DMS153 (cell line): ENCODE results near the gene REG1A.

Experiments used
- DNase-seq: peaks from one replicate; lab custom pipeline; 2025; lab: John Stamatoyannopoulos, UW

The REG1A gene

GRCh38 chr2:79120194-79120713 is at the start of gene REG1A:
Gene REG1A, plus strand, starts transcription at chr2:79120488. Its CDS starts 374 bp downstream, at chr2:79120862.
- no peak for DNase-seq

- no peak for DNase-seq
Measured at GRCh38 chr2:79071078-79071477, 49.2 kb upstream of the REG1A start.

GRCh38 chr2:79082987-79083386 is 37.3 kb upstream of the REG1A start:
- no peak for DNase-seq

- DNase-seq = no peak
Measured at GRCh38 chr2:79083597-79084251, 36.6 kb upstream of the REG1A start.

GRCh38 chr2:79084495-79085135 is 35.7 kb upstream of the REG1A start:
- DNase-seq = no peak

GRCh38 chr2:79085382-79085781 is 34.9 kb upstream of the REG1A start:
- DNase-seq = no peak

GRCh38 chr2:79086255-79086654 is 34.0 kb upstream of the REG1A start:
- no peak for DNase-seq

GRCh38 chr2:79087785-79088364 is 32.4 kb upstream of the REG1A start, which contains the start of gene REG1B:
Gene REG1B, minus strand, starts transcription at chr2:79087993. Its CDS starts 381 bp downstream, at chr2:79087612.
- DNase-seq = no peak

GRCh38 chr2:79090693-79091092 is 29.6 kb upstream of the REG1A start:
- no peak for DNase-seq

- no peak for DNase-seq
Measured at GRCh38 chr2:79097843-79098242, 22.4 kb upstream of the REG1A start.

- DNase-seq = no peak
Measured at GRCh38 chr2:79099140-79099686, 21.1 kb upstream of the REG1A start.

GRCh38 chr2:79100285-79100684 is 20.0 kb upstream of the REG1A start:
- no peak for DNase-seq

GRCh38 chr2:79101024-79101423 is 19.3 kb upstream of the REG1A start:
- DNase-seq = no peak

GRCh38 chr2:79103214-79103613 is 17.1 kb upstream of the REG1A start:
- no peak for DNase-seq

GRCh38 chr2:79105259-79105658 is 15.0 kb upstream of the REG1A start:
- no peak for DNase-seq

GRCh38 chr2:79112269-79112668 is 8.0 kb upstream of the REG1A start:
- DNase-seq = no peak

- DNase-seq = no peak
Measured at GRCh38 chr2:79114797-79115494, 5.3 kb upstream of the REG1A start.

- DNase-seq = no peak
Measured at GRCh38 chr2:79116997-79117928, 3.0 kb upstream of the REG1A start.

- no peak for DNase-seq
Measured at GRCh38 chr2:79122676-79123075, 2.4 kb downstream of the REG1A start.

- DNase-seq = no peak
Measured at GRCh38 chr2:79124907-79125720, 4.8 kb downstream of the REG1A start.

- DNase-seq = no peak
Measured at GRCh38 chr2:79125721-79125985, 5.4 kb downstream of the REG1A start.
